Mesendoderm (in vitro differentiated cells): ENCODE results near the gene LRRC73. TPM values are rescaled to one million over a fixed set of nuclear protein-coding genes. Genes with fewer than 3 reads are reported as not detected.
A peak's percentile ranks its signal among the peaks of the same experiment; 100 is the strongest.
"Not testable (repeated sequence)": the region's sequence is repeated elsewhere in the genome, so short reads cannot be mapped to it uniquely, and the experiment has no call there.

Experiments used
- DNase-seq: peaks from one replicate; pipeline ENCODE4 v3.0.0; 2013
- H2AK5ac ChIP-seq: 2 replicates; pipeline ENCODE4 v1.6.1; 2013; ENCODE audit warnings: low read length, inconsistent platforms
- H2BK120ac ChIP-seq: 2 replicates; pipeline ENCODE4 v1.6.1; 2013; ENCODE audit warnings: low read depth, mild to moderate bottlenecking, low read length, moderate library complexity, mixed read lengths
- H2BK15ac ChIP-seq: replicated peaks from 2 replicates; pipeline ENCODE4 v1.6.1; 2013; ENCODE audit warnings: low read depth, mild to moderate bottlenecking, moderate library complexity
- H2BK5ac ChIP-seq: 2 replicates; pipeline ENCODE4 v1.6.1; 2013; ENCODE audit warnings: low read length, inconsistent platforms
- H3K18ac ChIP-seq: 2 replicates; pipeline ENCODE4 v1.6.1; 2013; ENCODE audit warnings: mild to moderate bottlenecking, low read length, mixed read lengths
- H3K23ac ChIP-seq: one replicate; pipeline ENCODE4 v1.6.1; 2013; ENCODE audit warnings: low read length
- H3K27ac ChIP-seq: 2 replicates; pipeline ENCODE4 v1.5.1; 2013; ENCODE audit warnings: low read depth, mild to moderate bottlenecking, inconsistent platforms, low read length, moderate library complexity
- H3K27me3 ChIP-seq: 2 replicates; pipeline ENCODE4 v1.6.1; 2013; ENCODE audit warnings: low read length, control low read depth, mild to moderate bottlenecking, inconsistent platforms; ENCODE audit not compliant: insufficient read depth, poor library complexity
- H3K36me3 ChIP-seq: 2 replicates; pipeline ENCODE4 v1.6.1; 2013; ENCODE audit warnings: low read length, inconsistent platforms; ENCODE audit not compliant: control insufficient read depth, insufficient read depth
- H3K4ac ChIP-seq: one replicate; pipeline ENCODE4 v1.6.1; 2013; ENCODE audit warnings: low read depth, mild to moderate bottlenecking, low read length, moderate library complexity
- H3K4me1 ChIP-seq: 2 replicates; pipeline ENCODE4 v1.6.1; 2013; ENCODE audit warnings: low read depth, low read length, inconsistent platforms; ENCODE audit not compliant: control insufficient read depth
- H3K4me2 ChIP-seq: 2 replicates; pipeline ENCODE4 v1.6.1; 2013; ENCODE audit warnings: low read length
- H3K4me3 ChIP-seq: 2 replicates; pipeline ENCODE4 v1.5.1; 2013; ENCODE audit warnings: mild to moderate bottlenecking, low read length
- H3K56ac ChIP-seq: one replicate; pipeline ENCODE4 v1.6.1; 2013; ENCODE audit warnings: low read length
- H3K79me1 ChIP-seq: 2 replicates; pipeline ENCODE4 v1.6.1; 2013; ENCODE audit warnings: low read length, inconsistent platforms
- H3K79me2 ChIP-seq: 2 replicates; pipeline ENCODE4 v1.6.1; 2013; ENCODE audit warnings: mild to moderate bottlenecking, low read length; ENCODE audit not compliant: control insufficient read depth, insufficient read depth
- H3K9ac ChIP-seq: 2 replicates; pipeline ENCODE4 v1.6.1; 2013; ENCODE audit warnings: low read length, inconsistent platforms
- H4K5ac ChIP-seq: one replicate; pipeline ENCODE4 v1.6.1; 2013; ENCODE audit warnings: low read length
- H4K8ac ChIP-seq: one replicate; pipeline ENCODE4 v1.6.1; 2013; ENCODE audit warnings: low read depth, mild to moderate bottlenecking, control low read depth, low read length, moderate library complexity
- WGBS: extraction: QIAGEN DNeasy Blood & Tissue Kit; methylation state at CpG from one replicate; pipeline ENCODE4 v1.1.7; 2013; ENCODE audit warnings: low lambda C conversion rate, missing lambda C conversion rate; ENCODE audit not compliant: insufficient coverage; ENCODE audit errors: extremely low coverage; 5-methylcytosine and 5-hydroxymethylcytosine counted together
- polyA plus RNA-seq, 2 experiments: library from polyadenylated mRNA; stranded (reverse); fragments of 200-250 nt; gene quantifications; one replicate each; pipeline ENCODE4 v1.2.3, GENCODE V29; 2013

The LRRC73 gene, protein sequence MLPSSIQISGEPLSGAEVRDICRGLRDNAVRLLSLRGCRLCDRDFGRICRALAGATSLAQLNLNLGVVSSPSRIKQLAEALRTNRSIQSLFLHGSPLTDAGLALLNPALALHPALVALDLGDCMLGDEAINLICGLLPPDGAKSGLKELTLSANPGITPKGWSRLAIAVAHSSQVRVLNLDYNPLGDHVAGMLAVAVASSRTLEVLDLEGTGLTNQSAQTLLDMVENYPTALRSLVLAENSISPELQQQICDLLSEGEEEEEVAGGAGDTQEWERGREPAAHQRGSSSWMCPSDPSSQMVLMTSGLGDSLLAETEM
- 0.06 TPM for polyA plus RNA-seq (2013, experiment 1 of 2)
- polyA plus RNA-seq (2013, experiment 2 of 2) = 0.07 TPM

GRCh38 chr6:43509984-43510826 lies at the start of gene LRRC73:
LRRC73 (minus strand) TSS chr6:43510346; CDS start chr6:43509785, 561 bp downstream.
- peak within 1 kb of the TSS; percentile 93 for H3K56ac ChIP-seq
- peaks cover 8% of the 10 kb centered on the region for H3K27me3 ChIP-seq
- peak within 1 kb of the TSS; percentile 37 for H3K4me3 ChIP-seq
- no peak within 1 kb of the TSS for H3K4ac ChIP-seq
- no peak within 1 kb of the TSS for H3K27ac ChIP-seq
- no peak within 1 kb of the TSS for H2BK120ac ChIP-seq
- H3K79me1 ChIP-seq = peaks cover under 1% of the 10 kb centered on the region
- no CpG with 5 or more reads among the region's 96 CpGs for WGBS
- H4K5ac ChIP-seq = no peak within 1 kb of the TSS
- no peaks in the 10 kb centered on the region for H3K4me1 ChIP-seq
- H3K9ac ChIP-seq = peak within 1 kb of the TSS; percentile 70
- no peak within 1 kb of the TSS for H2BK15ac ChIP-seq
- peak within 1 kb of the TSS; percentile 95 for H3K4me2 ChIP-seq
- peak; percentile 85 for DNase-seq
- H2AK5ac ChIP-seq = no peak within 1 kb of the TSS
- no peak within 1 kb of the TSS for H4K8ac ChIP-seq
- H3K79me2 ChIP-seq = peaks cover under 1% of the 10 kb centered on the region
- no peak within 1 kb of the TSS for H3K23ac ChIP-seq
- H2BK5ac ChIP-seq = no peak within 1 kb of the TSS
- H3K18ac ChIP-seq = no peak within 1 kb of the TSS
- peaks cover 13% of the 10 kb centered on the region for H3K36me3 ChIP-seq

DNA sequence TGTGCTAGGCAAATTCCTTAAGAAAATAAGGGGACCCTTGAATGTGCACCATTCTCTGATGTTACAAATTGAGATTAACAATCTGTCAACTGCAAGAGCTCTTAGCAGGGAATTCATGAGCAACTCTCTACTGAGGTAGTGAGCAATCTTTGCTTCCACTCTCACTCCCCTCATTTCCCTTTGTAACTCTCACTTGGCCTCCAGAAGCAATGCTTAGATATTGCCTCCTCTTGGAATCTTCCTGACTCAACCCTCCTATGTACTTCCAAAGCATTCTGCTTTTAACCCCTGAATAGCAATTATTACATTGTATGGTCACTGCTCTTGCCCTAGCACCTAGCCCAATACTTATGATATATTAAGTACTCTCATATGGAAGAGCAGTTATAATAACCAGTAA lies 49.2 kb upstream of the LRRC73 start:
- Histone ChIP-seq H4K8ac (no peak overlapping the region), H3K4me2 (no peak overlapping the region), H3K23ac (no peak overlapping the region), H3K79me1 (no peaks in the 10 kb centered on the region), H2BK120ac (no peak overlapping the region), H3K36me3 (peaks cover 16% of the 10 kb centered on the region), H3K4me1 (no peaks in the 10 kb centered on the region), H3K56ac (no peak overlapping the region), H3K79me2 (no peaks in the 10 kb centered on the region), H3K27ac (no peak overlapping the region), H2BK5ac (no peak overlapping the region), H2BK15ac (no peak overlapping the region), H3K4ac (no peak overlapping the region), H4K5ac (no peak overlapping the region), H3K18ac (no peak overlapping the region), H3K27me3 (no peaks in the 10 kb centered on the region), H3K4me3 (no peak overlapping the region), H2AK5ac (no peak overlapping the region), H3K9ac (no peak overlapping the region)
- no peak for DNase-seq

DNA sequence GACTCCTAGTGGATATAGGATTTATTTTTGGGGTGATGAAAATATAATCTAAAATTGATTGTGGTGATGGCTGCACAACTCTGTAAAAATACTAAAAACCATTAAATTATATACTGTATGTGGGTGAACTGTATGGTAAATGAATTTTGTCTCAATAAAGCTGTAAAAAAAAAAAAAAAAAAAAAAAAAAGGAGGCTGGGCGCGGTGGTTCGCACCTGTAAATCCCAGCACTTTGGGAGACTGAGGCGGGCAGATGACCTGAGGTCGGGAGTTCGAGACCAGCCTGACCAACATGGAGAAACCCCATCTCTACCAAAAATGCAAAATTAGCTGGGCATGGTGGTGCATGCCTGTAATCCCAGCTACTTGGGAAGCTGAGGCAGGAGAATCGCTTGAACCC lies 47.5 kb upstream of the LRRC73 start:
- DNase-seq, H2BK120ac ChIP-seq, H3K79me2 ChIP-seq, H4K8ac ChIP-seq, H3K4me3 ChIP-seq, H3K23ac ChIP-seq, H3K4me1 ChIP-seq, H3K56ac ChIP-seq, H3K27me3 ChIP-seq, H3K9ac ChIP-seq, H4K5ac ChIP-seq, H3K18ac ChIP-seq, H2BK5ac ChIP-seq, H3K4ac ChIP-seq, H2AK5ac ChIP-seq, H3K27ac ChIP-seq, H3K4me2 ChIP-seq, H3K79me1 ChIP-seq, H2BK15ac ChIP-seq: not testable (repeated sequence)
- H3K36me3 ChIP-seq = peaks cover 16% of the 10 kb centered on the region
- no CpG with 5 or more reads among the region's 7 CpGs for WGBS

DNA sequence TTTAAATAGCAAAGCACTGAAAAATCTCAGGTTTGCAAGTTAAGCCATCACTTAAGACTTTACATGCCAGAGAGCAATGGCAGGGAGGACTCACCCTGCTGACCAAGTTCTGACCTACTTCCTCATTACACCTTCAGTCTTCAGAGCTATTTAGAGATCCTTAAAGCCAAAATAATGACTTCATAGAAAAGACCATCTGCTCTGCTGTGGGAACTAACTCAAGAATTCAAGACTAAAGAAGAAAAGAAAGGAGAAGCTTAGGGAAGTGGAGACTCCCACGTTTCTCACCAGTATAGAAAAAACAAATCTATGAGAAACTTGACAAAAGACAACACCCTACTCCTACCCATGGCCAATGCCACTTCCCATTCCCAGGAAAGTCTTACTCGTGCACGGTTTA lies 37.1 kb upstream of the LRRC73 start:
- H4K5ac ChIP-seq = no peak overlapping the region
- no peak overlapping the region for H4K8ac ChIP-seq
- H3K27ac ChIP-seq = no peak overlapping the region
- no peak overlapping the region for H3K18ac ChIP-seq
- no peaks in the 10 kb centered on the region for H3K79me1 ChIP-seq
- H3K4ac ChIP-seq = no peak overlapping the region
- no peak overlapping the region for H2BK5ac ChIP-seq
- no peak overlapping the region for H3K4me2 ChIP-seq
- no peak overlapping the region for H3K9ac ChIP-seq
- H3K79me2 ChIP-seq = no peaks in the 10 kb centered on the region
- WGBS = no CpG with 5 or more reads among the region's 3 CpGs
- no peak overlapping the region for H3K56ac ChIP-seq
- H3K4me1 ChIP-seq = no peaks in the 10 kb centered on the region
- H2BK15ac ChIP-seq = no peak overlapping the region
- no peak overlapping the region for H2BK120ac ChIP-seq
- no peak overlapping the region for H2AK5ac ChIP-seq
- no peak overlapping the region for H3K23ac ChIP-seq
- peaks cover 21% of the 10 kb centered on the region for H3K36me3 ChIP-seq
- DNase-seq = no peak
- no peaks in the 10 kb centered on the region for H3K27me3 ChIP-seq
- no peak overlapping the region for H3K4me3 ChIP-seq

GRCh38 chr6:43544461-43544860 lies 34.3 kb upstream of the LRRC73 start:
- no peak overlapping the region for H3K4ac ChIP-seq
- H3K27ac ChIP-seq = no peak overlapping the region
- H2BK120ac ChIP-seq = no peak overlapping the region
- H3K4me1 ChIP-seq = no peaks in the 10 kb centered on the region
- H3K23ac ChIP-seq = no peak overlapping the region
- no peaks in the 10 kb centered on the region for H3K79me2 ChIP-seq
- H3K4me2 ChIP-seq = no peak overlapping the region
- no peak overlapping the region for H4K8ac ChIP-seq
- no peak overlapping the region for H4K5ac ChIP-seq
- H3K36me3 ChIP-seq = peaks cover 18% of the 10 kb centered on the region
- no peak overlapping the region for H3K4me3 ChIP-seq
- DNase-seq = no peak
- H3K27me3 ChIP-seq = no peaks in the 10 kb centered on the region
- no peaks in the 10 kb centered on the region for H3K79me1 ChIP-seq
- no peak overlapping the region for H2BK5ac ChIP-seq
- H3K18ac ChIP-seq = no peak overlapping the region
- H2AK5ac ChIP-seq = no peak overlapping the region
- H2BK15ac ChIP-seq = no peak overlapping the region
- H3K9ac ChIP-seq = no peak overlapping the region
- no CpG with 5 or more reads among the region's 4 CpGs for WGBS
- H3K56ac ChIP-seq = no peak overlapping the region
